Measurements from ENCODE around the gene MAGI1. TPM values are rescaled to one million over a fixed set of nuclear protein-coding genes. Genes with fewer than 3 reads are reported as not detected.

The MAGI1 gene
- total RNA-seq, 2 experiments from 2014 or later: 0.29 to 4.3 TPM

GRCh38 chr3:65411367-65411766 is 627.4 kb downstream of the MAGI1 start:
- no peaks in the 10 kb centered on the region for H3K27me3 Mint-ChIP-seq
- H3K4me1 Mint-ChIP-seq: no peaks in the 10 kb centered on the region
- peaks cover 4% of the 10 kb centered on the region for H3K9me3 Mint-ChIP-seq (ENCODE audit: low read depth)
- H3K4me3 Mint-ChIP-seq: no peak overlapping the region
- CTCF ChIA-PET: no interaction called here
- ATAC-seq: no peak
- DNase-seq: no peak
- H3K27ac Mint-ChIP-seq: no peak overlapping the region
- no peaks in the 10 kb centered on the region for H3K36me3 Mint-ChIP-seq

DNA sequence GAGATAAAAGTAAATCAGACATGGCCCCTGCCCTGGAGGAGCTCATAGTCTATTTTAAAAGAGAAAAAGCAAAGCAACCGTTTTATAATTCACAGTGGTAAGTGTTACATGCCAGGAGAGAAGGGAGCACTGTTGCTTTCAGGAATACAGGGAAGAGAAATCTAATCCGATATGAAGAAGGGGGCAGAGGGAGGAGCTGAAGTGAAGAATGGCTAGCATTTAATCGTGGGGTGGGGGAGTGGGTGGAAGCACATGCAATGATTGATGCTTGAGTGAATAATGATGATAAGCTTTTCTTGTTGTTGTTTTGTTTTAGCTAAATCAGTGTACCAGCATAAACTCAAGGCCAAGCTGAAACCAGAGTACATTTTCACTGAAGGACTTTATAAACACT is 629.5 kb downstream of the MAGI1 start:
- no peak overlapping the region for H3K4me3 Mint-ChIP-seq
- no peaks in the 10 kb centered on the region for H3K27me3 Mint-ChIP-seq
- CTCF ChIA-PET: no interaction called here
- ATAC-seq: no peak
- no peak overlapping the region for H3K27ac Mint-ChIP-seq
- peaks cover under 1% of the 10 kb centered on the region for H3K9me3 Mint-ChIP-seq (ENCODE audit: low read depth)
- no peak for DNase-seq
- H3K4me1 Mint-ChIP-seq: no peaks in the 10 kb centered on the region
- no peaks in the 10 kb centered on the region for H3K36me3 Mint-ChIP-seq

DNA sequence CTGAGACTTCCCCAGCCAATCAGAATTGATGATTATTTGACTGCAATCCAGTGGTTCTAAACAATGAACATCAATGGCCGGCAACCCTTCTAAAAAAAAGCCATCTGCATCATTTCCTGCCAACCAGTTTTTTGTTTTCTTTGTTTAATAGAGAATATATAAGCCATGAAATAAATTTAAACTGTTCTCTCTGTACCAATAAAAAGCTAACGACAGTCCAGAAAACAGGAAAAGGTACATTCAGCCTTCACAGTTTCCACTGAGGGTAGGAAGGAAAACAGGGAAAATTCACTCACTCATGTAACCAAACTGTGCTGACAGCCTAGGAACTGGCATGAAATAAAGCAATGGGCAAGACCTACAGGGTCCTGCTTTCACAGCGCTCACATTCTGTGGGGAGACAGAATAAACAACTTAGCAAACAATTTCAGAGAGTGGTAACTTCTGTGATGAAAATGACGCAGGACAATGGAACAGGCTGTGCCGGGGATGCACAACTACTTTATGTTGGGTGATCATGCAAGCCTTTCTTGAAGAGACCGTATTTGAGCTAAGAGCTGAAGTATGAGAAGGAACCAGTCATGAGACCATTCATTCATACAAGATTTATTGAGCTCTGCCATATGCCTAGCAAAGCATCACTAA is 630.1 kb downstream of the MAGI1 start:
- no peak overlapping the region for H3K4me3 Mint-ChIP-seq
- CTCF ChIA-PET: no interaction called here
- no peak for DNase-seq
- H3K9me3 Mint-ChIP-seq (ENCODE audit: low read depth): no peaks in the 10 kb centered on the region
- no peaks in the 10 kb centered on the region for H3K36me3 Mint-ChIP-seq
- H3K27me3 Mint-ChIP-seq: no peaks in the 10 kb centered on the region
- no peaks in the 10 kb centered on the region for H3K4me1 Mint-ChIP-seq
- H3K27ac Mint-ChIP-seq: no peak overlapping the region
- ATAC-seq: no peak

DNA sequence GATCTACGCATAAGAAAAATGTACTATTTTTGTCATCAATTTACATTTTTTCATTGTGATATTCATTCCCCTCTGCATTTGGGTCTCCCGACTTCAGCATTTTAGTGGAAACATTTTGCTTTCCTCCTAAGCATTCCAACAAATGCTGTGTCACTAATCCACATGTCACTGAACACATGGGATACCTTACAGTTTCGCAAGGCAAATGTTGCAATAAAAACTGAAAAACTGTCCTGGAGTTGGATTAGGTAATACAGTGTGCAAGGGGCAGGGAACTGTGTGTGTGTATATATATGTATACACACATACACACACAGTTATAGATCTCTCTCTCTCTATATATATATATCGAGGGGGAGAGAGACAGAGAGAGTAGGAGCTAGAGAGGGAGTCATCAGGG is 632.2 kb downstream of the MAGI1 start:
- CTCF ChIA-PET: no interaction called here
- Mint-ChIP-seq H3K4me3 (no peak overlapping the region), H3K36me3 (no peaks in the 10 kb centered on the region), H3K9me3 (ENCODE audit: low read depth) (no peaks in the 10 kb centered on the region), H3K27ac (no peak overlapping the region), H3K4me1 (no peaks in the 10 kb centered on the region), H3K27me3 (no peaks in the 10 kb centered on the region)
- ATAC-seq (no peak), DNase-seq (no peak)

DNA sequence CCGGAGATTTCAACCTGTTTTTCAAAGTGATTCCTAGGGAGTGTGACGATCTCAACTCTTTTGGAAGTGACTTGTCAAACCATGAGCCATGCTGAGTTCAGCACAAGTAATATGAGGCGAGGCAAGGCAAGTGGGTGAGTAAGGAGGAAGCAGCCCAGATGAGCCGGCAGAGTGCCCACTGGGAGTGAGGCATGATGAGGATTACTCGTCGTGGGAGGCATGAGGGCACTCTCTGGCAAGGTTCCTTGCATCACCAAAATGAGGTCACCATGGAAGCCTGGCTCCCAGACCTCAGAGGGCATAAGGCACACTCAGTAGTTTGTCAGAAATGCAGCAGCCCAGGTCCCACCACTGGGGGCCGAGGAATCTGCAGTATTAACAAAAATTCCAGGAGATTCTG is 636.1 kb downstream of the MAGI1 start:
- ATAC-seq (no peak), DNase-seq (no peak)
- CTCF ChIA-PET: no interaction called here
- H3K27ac Mint-ChIP-seq: no peak overlapping the region
- H3K4me3 Mint-ChIP-seq: no peak overlapping the region
- no peaks in the 10 kb centered on the region for H3K36me3 Mint-ChIP-seq
- no peaks in the 10 kb centered on the region for H3K9me3 Mint-ChIP-seq (ENCODE audit: low read depth)
- H3K4me1 Mint-ChIP-seq: no peaks in the 10 kb centered on the region
- H3K27me3 Mint-ChIP-seq: no peaks in the 10 kb centered on the region

DNA sequence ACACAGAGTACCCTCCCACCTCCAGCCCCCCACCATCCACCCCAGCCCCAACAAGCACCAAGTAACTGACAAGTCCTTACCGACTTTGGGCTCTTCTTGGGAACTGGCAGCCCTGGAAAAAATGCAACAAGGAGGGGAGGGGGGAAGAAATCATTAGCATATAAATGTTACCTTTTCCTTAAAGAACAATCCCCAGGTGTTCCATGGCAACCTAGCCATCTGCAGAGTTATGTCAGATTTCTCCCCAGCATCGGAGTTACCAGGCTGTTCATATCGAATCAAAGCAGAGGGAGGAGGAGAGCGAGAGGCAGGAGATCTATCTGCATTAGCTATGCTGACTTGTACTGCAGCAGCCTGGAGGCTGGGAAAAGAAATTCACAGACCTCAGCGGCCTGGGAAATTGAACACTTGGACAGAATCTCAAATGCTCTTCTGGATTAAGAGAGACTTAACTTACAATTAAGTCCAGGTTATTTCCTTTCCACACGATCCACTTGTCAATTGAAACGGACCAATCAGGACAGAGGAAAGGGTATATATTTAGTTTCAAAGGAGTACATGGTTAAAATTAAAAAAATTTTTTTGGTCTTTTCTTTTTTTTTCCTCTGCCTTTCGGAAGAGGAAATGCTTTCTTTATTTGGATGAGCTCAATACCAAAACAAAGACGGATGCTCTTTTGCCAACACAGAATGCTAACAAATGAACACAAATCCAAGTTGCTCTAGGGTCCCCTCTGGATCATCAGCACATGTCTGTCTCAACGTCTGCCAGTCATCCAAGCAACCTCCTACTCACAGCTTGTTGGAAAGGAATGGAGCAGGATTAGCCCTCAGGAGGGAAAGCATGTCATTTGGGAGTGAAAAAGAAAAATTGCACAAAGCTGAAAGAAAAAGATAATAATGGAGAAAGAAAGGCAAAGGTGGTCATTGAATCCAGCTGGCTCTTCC is 637.1 kb downstream of the MAGI1 start:
- Mint-ChIP-seq H3K36me3 (no peaks in the 10 kb centered on the region), H3K27me3 (no peaks in the 10 kb centered on the region), H3K9me3 (ENCODE audit: low read depth) (no peaks in the 10 kb centered on the region), H3K4me3 (no peak overlapping the region), H3K27ac (no peak overlapping the region), H3K4me1 (no peaks in the 10 kb centered on the region)
- ATAC-seq (no peak), DNase-seq (no peak)
- CTCF ChIA-PET: no interaction called here

DNA sequence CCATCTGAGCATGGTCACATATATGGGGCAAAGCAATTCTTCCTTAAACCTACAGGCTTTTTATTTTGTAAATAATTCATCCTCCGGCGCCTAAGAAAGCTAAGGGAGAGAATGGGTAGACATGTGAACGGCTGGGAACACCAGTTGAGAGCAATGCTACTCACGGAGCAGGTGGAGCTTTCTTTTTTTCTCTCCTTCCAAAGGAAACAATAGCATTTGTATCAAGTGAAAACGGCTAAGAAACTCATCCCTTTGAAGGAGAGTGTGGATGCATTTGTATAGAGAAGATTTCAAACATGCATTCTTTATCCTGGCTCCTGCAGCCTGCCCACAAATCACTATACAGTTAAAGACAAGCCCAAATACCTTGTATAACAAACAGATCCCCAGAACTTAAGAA is 637.8 kb downstream of the MAGI1 start:
- Mint-ChIP-seq H3K4me3 (no peak overlapping the region), H3K9me3 (ENCODE audit: low read depth) (no peaks in the 10 kb centered on the region), H3K4me1 (no peaks in the 10 kb centered on the region), H3K27me3 (no peaks in the 10 kb centered on the region), H3K27ac (no peak overlapping the region), H3K36me3 (no peaks in the 10 kb centered on the region)
- DNase-seq (no peak), ATAC-seq (no peak)
- CTCF ChIA-PET: no interaction called here

DNA sequence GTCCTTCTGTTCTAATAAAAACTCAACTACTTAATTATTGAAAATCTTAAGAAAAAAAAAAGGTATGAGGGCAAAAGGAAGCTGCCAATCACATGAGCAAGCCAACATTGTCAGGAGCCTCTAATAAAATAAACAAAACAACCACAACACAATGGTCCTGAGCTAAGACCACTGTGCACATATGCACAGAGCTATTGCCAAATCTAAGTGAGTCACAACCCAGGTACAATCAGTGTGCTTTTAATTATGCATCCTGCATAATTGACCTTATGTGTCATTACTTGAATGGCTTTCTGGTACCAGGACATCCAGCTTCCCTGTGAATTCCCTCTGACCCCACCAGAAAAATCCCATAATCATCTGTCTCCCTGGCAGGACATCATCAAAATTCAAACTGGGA is 639.8 kb downstream of the MAGI1 start:
- Mint-ChIP-seq H3K4me1 (no peaks in the 10 kb centered on the region), H3K36me3 (no peaks in the 10 kb centered on the region), H3K9me3 (ENCODE audit: low read depth) (no peaks in the 10 kb centered on the region), H3K4me3 (no peak overlapping the region), H3K27me3 (no peaks in the 10 kb centered on the region), H3K27ac (no peak overlapping the region)
- CTCF ChIA-PET: no interaction called here
- DNase-seq (no peak), ATAC-seq (no peak)

DNA sequence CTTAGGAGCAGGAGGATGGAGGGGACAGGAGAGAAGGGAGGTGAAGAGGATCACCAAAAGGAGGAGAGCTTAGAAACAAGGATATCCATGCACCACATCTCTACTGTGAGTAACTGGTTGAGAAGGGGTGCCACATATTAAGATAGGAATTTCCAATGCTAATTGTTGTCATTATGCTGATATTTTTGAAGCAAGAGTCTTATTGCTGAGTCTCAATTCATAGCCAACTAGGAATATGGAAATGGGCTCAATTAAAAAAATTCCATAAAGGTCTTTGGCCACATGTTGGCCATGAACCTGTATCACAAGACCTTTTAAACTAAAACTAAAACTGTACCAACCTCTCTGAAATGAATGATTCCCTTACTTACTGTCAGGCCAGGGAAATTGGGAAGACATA is 642.6 kb downstream of the MAGI1 start:
- no peak overlapping the region for H3K27ac Mint-ChIP-seq
- H3K9me3 Mint-ChIP-seq (ENCODE audit: low read depth): no peaks in the 10 kb centered on the region
- CTCF ChIA-PET: no interaction called here
- no peaks in the 10 kb centered on the region for H3K27me3 Mint-ChIP-seq
- H3K4me1 Mint-ChIP-seq: no peaks in the 10 kb centered on the region
- ATAC-seq: no peak
- no peaks in the 10 kb centered on the region for H3K36me3 Mint-ChIP-seq
- no peak overlapping the region for H3K4me3 Mint-ChIP-seq
- no peak for DNase-seq

DNA sequence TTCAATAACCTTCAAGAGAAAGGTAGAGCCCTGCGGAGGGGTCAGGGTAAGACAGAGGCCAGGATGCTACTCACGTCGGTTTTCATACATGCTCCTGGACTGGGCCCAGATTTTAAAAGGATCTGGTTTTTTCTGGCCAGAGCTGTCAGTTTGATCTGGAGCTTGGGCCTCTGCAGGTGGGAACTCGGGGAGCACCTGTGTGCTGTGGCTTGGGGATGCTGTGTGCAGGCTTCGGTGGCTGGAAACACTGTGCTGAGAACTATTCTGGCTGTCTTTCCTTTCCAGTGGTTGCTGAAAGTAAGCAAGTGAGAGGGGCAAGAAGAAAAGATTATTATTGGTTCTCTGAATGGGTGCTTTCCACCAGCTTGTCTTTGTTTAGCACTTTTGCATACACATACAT is 647.6 kb downstream of the MAGI1 start:
- H3K9me3 Mint-ChIP-seq (ENCODE audit: low read depth): no peaks in the 10 kb centered on the region

DNA sequence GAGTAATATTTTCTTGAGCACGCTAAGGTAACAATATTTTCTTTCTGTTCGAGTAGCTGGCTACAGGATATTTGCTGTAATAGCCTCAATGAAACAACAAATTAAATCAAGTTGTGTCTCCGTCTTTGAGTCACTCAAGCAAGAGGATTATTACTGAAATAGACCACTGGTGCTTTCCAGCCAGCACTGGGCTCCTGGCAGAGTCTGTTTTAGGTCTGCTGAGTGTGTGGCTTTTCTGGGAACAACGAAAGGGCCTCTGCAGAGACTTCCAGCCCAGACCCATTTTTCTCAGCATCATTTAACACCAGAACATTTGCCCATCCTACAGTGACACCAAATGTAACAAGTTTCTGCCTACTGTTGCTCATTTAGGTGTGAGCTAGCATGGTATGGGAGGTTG is 652.9 kb downstream of the MAGI1 start:
- H3K36me3 Mint-ChIP-seq: no peaks in the 10 kb centered on the region
- H3K27ac Mint-ChIP-seq: no peak overlapping the region
- H3K4me1 Mint-ChIP-seq: no peaks in the 10 kb centered on the region
- H3K4me3 Mint-ChIP-seq: no peak overlapping the region
- CTCF ChIA-PET: no interaction called here
- DNase-seq (no peak), ATAC-seq (no peak)
- H3K9me3 Mint-ChIP-seq (ENCODE audit: low read depth): peaks cover 4% of the 10 kb centered on the region
- H3K27me3 Mint-ChIP-seq: no peaks in the 10 kb centered on the region

More for the DNA sequence above, 647.6 kb downstream of the MAGI1 start:
- ATAC-seq (no peak), DNase-seq (no peak)
- CTCF ChIA-PET: no interaction called here
- Mint-ChIP-seq H3K4me3 (no peak overlapping the region), H3K4me1 (no peaks in the 10 kb centered on the region), H3K27me3 (no peaks in the 10 kb centered on the region), H3K27ac (no peak overlapping the region), H3K36me3 (no peaks in the 10 kb centered on the region)

DNA sequence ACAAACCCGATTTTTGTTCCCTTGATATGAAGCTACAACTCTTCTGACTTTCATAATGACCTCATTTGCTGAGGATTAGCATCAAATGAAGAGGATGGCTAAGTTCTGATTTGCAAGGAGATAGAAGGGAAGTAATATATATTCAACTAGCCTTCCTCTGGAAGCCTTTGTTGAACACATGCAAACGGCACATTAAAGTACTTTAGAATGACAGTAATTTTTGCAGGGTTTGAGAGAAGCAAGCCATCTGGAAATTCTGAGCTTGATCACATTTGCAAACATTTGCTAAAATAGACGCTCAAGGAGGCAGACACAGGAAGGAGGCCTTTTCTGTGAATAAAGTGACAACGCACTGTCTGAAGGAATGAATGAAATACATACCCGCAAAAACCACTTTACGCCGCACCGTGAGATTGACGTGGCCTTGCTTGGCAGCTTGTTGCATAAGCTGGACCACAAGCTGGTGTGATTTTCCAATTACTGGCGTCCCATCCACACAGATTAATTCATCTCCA is 657.2 kb downstream of the MAGI1 start:
- H3K9me3 Mint-ChIP-seq (ENCODE audit: low read depth): peaks cover 4% of the 10 kb centered on the region
- ATAC-seq (no peak), DNase-seq (no peak)
- no peaks in the 10 kb centered on the region for H3K4me1 Mint-ChIP-seq
- CTCF ChIA-PET: no interaction called here
- H3K4me3 Mint-ChIP-seq: no peak overlapping the region
- no peak overlapping the region for H3K27ac Mint-ChIP-seq
- H3K27me3 Mint-ChIP-seq: no peaks in the 10 kb centered on the region
- no peaks in the 10 kb centered on the region for H3K36me3 Mint-ChIP-seq

- Mint-ChIP-seq H3K27me3 (no peaks in the 10 kb centered on the region), H3K27ac (no peak overlapping the region), H3K36me3 (no peaks in the 10 kb centered on the region), H3K4me3 (no peak overlapping the region), H3K4me1 (no peaks in the 10 kb centered on the region), H3K9me3 (ENCODE audit: low read depth) (peaks cover 5% of the 10 kb centered on the region)
- ATAC-seq: no peak
- DNase-seq: no peak
- CTCF ChIA-PET: no interaction called here
Measured at GRCh38 chr3:65379223-65379622, 659.5 kb downstream of the MAGI1 start.

- ATAC-seq (no peak), DNase-seq (no peak)
- Mint-ChIP-seq H3K27ac (no peak overlapping the region), H3K4me3 (no peak overlapping the region), H3K27me3 (no peaks in the 10 kb centered on the region), H3K4me1 (no peaks in the 10 kb centered on the region), H3K36me3 (no peaks in the 10 kb centered on the region), H3K9me3 (ENCODE audit: low read depth) (peaks cover 4% of the 10 kb centered on the region)
- CTCF ChIA-PET: no interaction called here
Measured at GRCh38 chr3:65377637-65378036, 661.1 kb downstream of the MAGI1 start.
